NCI-H2081 treated with DMSO at 0.1 percent for 48 hours (cell line): ENCODE measurements around the gene HSFX4.
"Not testable (repeated sequence)": the region's sequence is repeated elsewhere in the genome, so short reads cannot be mapped to it uniquely, and the experiment has no call there.

Experiments
- DNase-seq: peaks from one replicate; lab custom pipeline; 2025; lab: John Stamatoyannopoulos, UW

HSFX4 gene, protein sequence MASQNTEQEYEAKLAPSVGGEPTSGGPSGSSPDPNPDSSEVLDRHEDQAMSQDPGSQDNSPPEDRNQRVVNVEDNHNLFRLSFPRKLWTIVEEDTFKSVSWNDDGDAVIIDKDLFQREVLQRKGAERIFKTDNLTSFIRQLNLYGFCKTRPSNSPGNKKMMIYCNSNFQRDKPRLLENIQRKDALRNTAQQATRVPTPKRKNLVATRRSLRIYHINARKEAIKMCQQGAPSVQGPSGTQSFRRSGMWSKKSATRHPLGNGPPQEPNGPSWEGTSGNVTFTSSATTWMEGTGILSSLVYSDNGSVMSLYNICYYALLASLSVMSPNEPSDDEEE

DNA sequence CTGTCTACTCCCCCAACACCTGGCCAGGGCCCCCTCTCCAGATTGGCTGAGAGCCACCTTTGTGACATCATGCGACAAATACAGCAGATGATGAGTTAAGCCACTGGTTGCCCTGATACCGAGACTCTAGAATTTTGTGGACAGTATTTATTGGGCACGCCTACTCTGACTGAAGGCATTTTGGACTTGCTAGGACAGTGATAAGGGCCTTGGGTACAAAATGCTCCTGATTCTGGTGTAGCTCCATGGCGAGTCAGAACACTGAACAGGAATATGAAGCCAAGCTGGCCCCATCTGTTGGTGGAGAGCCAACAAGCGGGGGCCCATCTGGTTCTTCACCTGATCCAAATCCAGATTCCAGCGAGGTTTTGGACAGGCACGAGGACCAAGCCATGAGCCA lies at the start of gene HSFX4:
HSFX4 (plus strand) TSS at position 174 of the 400 bp plus-strand sequence; CDS start at position 246, 72 bp downstream.
- not testable (repeated sequence) for DNase-seq

DNA sequence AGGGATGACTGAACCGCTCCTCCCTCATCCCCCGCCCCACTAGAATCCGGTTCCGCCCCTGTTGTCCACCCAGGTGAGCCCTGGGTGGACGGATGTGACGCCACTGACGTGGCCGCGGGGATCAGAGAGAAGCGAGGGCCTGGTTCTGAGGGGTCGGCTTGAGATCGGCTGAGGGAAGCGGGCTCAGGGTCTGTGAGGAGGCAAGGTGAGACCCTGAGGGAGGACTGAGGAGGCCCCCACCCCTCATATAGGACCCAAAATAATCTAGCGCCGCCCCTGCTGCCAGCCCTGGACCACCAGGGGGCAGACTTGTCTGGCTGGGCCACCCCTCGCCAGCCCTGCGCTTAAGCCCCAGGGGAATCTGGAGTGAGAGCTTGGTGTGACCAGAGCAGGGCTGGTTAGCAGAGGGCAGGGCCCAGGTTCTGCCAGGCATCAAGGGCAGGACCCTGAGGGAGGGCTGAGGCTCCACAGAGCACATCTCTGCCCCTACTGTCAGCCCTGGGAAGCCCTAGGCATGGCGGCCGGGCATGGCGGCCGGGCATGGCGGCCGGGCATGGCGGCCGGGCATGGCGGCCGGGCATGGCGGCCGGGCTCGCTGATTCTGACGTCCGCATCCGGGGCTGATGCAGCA lies 48.2 kb upstream of the HSFX4 start, which contains the start of gene MAGEA8:
MAGEA8 (plus strand) TSS at position 103 of the 631 bp plus-strand sequence. CDS start 3,090 bp downstream, outside the sequence.
- no peak for DNase-seq

DNA sequence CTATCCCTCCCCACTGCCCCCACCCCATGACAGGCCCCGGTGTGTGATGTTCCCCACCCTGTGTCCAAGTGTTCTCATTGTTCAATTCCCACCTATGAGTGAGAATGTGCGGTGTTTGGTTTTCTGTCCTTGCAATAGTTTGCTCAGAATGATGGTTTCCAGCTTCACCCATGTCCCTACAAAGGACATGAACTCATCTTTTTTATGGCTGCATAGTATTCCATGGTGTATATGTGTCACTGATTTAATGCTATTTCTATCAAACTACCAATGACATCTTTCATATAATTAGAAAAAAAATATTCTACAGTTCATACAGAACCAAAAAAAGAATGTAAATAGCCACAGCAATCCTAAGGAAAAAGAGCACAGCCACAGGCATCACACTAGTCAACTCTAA lies 38.5 kb upstream of the HSFX4 start:
- not testable (repeated sequence) for DNase-seq

DNA sequence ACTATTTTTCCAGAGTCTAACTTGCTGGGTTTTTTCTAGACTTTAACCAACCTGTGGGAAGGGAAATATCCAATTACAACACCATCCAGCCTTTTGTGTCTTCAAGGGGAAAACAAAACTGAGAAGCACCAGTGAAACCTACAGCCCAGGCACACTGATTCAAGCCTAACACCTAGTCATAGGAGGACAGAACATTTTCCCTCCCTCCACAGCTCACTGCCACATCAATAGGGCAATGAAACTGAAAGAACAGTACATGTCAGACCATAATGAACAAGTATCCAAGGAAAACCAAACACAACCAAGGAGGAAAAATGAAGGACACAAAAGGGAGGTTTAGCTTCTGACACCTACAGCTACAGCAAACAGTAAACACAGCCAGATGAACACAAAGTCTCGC lies 30.8 kb upstream of the HSFX4 start:
- DNase-seq = no peak

DNA sequence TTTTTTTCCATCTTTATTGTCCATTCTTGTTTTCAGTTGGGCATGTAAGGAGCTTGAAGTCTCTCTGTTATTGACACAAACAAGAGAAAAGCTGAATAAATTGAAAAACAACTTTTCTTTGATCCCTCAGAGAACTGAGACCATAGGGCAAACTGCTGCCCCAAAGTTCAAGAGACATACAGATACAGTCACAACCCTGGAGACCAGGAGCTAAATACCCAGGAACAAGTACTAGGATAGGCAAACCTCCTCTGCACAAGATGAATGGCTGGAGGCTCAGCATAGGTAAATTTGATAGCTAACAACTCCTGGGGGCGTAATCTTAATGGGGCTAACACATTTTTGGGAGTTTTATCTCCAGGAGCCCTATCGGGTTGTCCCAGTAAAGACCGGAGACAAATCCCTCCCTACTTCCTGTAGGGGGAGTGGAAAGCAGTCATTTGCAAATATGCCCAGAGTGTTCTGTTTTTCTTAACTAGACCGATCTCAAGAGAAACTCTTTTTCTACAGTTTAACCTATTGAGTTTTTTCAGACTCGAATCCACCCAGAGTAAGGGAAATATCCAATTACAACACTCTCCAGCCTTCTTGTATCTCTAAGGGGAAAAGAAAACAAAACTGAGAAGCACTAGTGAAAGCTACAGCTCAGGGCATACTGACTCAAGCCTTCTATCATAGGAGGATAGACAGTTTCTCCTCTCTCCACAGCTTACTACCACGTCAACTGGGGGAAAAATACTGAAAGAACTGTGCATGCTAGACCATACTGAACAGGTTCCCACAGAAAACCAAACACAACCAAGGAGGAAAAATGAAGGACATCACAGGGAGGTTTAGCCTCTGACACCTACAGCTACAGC lies 25.3 kb upstream of the HSFX4 start:
- DNase-seq = no peak

DNA sequence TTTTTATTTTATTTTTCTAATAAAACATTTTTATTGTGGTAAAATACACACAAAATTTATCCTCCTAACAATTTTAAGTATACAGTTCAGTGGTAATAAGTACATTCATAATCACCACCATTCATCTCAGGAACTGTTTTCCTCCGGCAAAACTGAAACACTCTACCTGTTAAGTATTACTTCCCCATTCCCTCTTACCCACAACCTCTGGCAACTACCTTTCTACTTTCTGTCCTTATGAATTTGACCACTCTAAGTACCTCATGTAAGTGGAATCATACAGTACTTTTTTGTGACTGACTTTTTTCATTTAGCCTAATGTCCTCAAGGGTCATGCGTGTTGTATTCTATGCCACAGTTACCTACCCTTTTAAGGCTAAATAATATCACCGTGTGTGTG lies 21.1 kb upstream of the HSFX4 start:
- DNase-seq = no peak

DNA sequence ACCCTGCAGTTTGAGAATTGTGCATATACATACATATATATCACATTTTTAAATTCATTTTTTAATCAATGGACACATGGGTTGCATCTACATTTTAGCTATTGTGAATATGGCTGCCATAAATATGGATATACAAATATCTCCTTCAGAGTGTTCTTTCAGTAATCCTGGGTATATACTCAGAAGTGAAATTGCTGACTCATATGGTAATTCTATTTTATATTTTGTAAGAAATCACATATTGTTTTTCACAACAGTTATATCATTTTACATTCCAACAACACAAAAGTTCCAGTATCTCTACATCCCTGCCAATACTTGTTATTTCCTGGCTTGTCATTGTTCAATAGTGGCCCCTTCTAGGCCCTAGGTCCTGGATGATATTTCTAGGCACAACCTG lies 20.6 kb upstream of the HSFX4 start:
- no peak for DNase-seq

DNA sequence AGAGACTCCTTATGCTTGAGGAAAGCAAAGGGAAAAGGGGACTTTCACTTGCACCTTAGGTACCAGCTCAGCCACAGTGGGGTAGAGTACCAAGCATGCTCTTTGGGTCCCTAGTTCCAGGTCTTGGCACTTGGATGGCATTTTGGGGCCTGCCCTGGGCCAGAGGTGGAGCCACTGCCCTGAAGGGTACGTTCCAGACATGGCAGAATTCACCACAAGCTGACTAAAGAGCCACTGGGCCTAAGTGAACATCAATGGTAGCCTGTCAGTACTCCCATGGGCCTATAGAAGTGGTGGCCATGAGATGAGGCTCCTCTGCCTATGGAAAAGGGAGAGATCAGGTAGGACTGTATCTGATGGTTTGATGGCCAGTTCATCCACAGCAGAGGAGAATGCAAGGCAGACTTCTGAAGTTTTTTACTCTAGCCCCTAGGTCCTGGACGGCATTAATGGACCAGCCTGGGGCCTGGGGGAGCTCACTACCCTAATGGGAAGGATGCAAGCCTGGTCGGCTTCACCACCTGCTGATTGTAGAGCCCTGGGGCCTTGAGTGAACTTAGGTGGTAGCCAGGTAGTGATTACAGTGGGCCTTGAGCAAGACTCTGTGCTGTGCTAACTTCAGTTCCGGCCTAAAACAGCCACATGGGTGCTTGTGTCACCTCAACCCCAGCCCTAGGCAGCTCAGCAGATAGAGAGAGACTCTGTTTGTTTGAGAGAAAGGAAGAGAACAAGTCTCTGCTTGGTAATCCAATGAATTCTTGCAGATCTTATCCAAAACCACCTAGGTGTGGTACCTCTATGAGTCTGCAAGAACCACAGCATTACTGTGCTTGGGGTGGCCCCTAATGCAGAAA lies 19.8 kb upstream of the HSFX4 start:
- DNase-seq = no peak

DNA sequence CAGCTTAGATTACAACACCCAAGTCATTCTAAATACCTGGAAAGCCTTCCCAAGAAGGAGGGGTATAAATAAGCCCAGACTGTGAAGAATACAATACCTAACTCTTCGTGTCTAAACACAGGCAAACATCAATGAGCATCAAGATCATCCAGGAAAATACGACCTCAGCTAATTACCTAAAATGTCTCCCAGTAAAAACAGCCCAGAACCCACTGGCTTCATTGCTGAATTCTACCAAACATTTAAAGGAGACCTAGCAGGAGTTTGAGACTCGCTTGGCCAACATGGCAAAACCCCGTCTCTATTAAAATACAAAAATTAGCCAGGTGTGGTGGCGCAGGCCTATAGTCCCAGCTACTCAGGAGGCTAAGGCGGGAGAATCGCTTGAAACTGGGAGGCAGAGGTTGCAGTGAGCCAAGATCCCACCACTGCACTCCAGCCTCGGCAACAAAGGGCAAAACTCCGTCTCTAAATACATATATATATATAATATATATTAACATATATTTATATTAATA lies 19.1 kb upstream of the HSFX4 start:
- no peak for DNase-seq

DNA sequence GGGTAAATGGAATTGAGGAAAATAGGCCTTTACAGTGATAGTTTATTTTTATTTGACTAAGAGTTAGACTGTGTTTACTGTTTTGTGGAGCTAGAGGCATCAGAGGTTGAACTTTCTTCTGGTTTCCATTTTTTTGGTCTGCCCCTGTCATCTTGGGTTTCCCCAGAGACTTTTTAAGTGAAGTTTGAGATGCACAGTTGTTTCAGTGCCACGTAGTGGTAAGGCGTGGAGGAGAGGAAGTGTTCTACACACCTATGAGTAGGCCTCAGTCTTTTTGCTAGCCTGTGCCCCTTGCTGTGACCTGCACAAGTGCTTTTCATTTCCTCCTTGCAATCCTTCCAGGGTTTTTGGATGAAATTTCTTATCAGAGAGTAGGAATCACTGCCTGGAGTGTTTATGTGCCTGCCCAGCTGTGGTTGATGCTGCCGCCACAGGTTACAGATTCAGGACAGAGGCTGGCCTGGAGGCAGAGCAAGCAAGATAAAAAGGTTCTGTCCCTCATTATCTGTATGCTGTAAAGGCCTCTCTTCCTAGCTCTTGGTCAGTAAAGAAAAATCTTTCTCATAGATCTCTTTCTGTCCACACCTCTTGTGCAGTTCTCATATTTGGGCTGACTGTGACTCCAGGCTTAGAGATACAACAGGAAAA lies 12.5 kb upstream of the HSFX4 start:
- no peak for DNase-seq

DNA sequence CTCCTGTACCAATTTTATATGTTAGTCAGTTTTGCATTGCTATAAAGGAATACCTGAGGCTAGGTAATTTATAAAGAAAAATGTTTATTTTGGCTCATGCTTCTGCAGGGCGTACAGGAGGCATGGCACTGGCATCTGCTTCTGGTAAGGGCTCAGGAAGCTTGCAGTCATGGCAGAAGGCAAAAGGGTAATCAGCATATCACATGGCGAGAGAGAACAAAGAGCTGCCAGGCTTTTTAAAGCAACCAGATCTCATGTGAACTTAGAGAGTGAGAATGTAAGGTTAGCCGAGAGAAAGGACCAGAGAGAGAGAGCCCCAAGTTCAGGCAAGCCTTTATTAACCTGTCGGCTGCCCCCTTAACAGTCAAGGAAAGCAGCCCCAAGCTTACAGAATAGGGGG lies 5.5 kb upstream of the HSFX4 start:
- not testable (repeated sequence) for DNase-seq

DNA sequence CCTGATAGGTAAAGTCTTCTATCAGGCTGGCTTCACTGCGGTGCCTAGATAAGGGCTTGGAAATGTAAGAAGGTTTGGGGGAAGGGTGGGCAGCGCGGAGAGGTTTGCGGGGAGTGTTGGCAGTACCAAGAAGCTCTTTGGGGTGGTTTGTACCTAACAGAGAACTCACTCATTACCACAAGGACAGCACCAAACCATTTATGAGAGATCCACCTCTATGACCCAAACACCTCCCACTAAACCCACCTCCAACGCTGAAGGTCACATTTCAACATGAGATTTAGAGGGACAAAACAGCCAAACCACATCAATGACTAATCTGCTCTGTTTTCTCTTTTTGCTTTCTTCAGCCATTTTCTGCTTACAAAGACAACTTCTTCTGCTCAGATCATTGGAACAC lies 4.9 kb upstream of the HSFX4 start:
- not testable (repeated sequence) for DNase-seq

DNA sequence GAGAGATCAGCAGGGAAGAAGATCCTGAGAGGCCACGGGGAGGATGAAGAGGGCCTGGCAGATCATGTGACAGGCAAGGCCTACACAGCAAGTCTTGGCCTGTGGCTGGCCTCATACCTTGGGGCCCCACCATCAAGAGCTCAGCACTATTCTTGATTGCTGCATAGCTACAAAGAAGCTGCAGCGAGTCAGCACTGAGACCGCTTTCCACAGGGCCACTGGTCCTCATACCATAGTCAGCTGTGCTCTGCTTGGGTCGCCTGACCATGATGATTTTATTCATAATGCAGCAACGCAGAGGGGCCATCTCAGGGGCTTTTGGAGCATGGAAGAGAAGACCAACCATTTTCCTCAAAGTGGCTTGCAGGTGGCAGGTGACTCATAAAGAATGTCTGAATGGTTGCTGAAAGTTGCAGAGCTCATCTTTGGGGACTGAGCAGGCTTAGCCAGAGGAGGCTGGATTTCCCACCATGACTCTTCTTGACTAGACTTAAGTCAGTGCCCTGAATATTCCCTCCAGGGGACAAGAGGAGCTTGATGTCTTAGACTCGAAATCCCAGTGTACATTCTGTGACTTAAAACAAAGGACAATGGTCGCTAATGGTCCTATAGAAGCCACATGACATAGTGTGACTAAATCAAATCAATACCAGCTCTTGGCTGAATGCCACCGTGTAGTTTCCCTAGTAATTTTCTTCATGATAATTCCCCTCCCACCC lies 2.0 kb upstream of the HSFX4 start:
- not testable (repeated sequence) for DNase-seq

DNA sequence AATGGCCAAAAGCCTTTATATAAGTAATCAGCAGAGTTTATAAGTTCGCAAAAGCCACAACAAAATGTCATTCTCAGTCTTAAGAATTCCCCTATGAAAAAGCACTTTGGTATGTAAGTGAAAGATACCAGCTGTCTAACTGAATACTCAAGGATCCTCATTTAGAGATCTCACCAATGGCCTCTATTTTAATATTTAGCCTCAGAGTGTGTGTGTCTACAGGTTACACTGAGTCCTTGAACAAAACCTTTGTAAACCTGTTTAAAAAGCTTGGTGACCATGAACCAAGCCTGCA lies 1.5 kb upstream of the HSFX4 start:
- DNase-seq = not testable (repeated sequence)

DNA sequence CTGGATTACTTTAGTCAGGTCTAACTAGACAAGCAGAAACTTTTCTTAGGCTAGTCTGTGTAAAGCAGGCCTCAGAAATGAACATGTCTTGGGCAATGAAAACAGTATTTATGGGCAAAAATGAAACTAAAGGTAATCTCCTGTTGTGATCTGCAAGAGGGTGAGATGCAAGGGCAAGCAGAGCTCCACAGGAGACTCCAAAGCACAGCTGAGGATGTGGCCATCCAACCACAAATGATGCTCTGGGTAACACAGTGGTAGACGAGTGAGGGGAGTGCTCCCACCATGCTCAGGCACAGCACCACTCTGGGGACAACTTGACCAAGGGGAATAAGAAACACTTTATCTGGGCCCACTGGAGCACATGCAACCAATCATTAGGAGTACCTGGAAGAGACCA lies 738 bp upstream of the HSFX4 start:
- DNase-seq = not testable (repeated sequence)

DNA sequence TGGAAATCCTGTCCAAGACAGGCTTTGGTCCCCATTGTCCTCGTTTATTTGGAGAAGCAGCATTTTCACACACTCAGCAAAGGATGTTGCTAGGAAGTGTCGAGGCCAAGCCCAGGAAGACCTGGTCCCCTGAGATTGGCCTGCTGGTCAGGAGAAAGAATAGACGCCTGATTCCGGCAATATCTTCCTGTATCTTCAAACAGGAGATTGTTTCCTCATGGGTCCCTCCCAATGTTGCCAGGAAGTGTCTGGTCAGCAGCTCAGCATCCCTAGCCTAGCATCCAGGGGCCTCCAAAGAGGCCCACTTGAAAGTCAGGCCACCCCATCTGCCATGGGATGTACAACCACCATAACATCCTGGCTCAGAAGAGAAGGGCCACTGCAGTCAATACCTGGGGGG lies 2.0 kb downstream of the HSFX4 start:
- not testable (repeated sequence) for DNase-seq

DNA sequence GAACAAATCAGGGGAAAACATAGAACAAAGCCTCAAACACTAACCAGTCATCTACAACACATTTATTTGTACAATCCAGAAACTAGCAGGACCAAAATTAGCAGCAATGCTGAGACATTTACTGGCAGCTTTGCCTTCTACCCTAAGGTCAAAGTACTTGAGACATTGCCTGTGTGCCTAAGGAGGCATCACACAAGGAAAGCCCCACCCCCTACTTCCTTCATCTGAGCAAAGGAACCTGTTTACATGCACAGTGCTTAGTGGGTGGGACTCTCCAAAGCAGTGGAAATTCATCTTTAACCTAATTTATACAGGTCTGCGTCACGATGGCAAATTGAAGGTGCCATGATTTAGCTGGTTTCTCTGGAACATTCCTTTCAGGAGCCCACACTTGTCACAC lies 2.8 kb downstream of the HSFX4 start:
- DNase-seq = not testable (repeated sequence)

DNA sequence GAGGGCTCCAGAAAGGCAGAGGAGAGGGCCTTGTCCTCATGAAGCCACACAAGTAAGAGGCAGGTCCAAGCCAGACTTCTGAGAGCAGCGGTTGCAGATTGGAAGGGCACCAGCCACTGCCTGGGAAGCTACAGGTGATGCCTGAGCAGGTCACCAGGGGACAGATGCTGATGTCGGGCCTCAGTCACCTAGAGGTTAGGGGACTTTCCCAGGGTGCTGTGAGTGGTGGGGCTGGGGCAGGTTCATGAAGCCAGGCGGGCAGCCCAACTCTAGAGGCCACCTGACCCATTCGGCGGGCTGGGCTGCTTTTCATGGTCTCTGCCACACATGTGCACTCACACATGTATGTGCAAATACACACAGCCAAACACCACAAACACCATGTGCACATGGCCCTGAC lies 3.6 kb downstream of the HSFX4 start:
- not testable (repeated sequence) for DNase-seq

DNA sequence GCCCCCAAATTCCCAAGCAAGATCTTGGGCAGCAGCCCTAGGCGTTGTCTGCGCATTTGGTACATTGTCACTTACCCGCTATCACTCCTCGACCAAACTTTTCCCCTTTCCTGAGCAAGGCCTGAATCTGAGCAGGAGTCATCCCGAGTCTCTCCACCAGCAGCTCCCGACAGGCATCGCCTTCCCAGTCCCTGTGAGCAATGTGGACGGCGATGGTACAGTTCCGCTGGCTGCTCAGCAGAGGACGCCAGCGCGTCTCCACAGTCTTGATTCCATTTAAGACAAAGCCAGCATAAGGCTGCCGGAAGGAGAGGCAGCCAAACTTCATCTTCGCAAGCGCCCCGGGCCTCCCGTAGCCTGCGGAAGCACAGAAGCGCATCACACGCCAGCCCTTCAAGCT lies 4.2 kb downstream of the HSFX4 start:
- DNase-seq = not testable (repeated sequence)

DNA sequence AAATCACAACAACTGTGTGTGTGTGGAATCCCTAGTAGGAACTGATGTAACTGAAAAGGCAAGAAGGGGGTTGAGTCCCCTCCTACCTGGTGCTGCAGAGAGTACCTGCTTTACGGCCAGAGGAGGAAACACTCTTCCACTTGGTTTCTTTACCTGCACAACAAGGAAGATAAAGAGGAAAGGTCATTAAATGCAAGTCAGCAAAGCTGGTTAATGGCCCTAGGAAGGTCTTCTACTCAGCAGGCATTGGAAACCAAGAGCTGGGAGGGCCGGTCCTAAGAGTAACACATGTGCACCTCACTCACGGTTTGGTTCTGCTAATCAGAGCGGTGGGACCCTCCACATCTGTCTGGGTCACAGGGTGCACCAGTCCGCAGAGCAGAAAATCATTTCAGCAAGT lies 8.0 kb downstream of the HSFX4 start:
- not testable (repeated sequence) for DNase-seq
